HCT116 (cell line): ENCODE data around the gene GM2A. TPM values are rescaled to one million over a fixed set of nuclear protein-coding genes. Genes with fewer than 3 reads are reported as not detected.

ENCODE experiments used
- ATAC-seq: fragments of 200-7000 bp; cut with Tn5 transposase; 2 replicates; pipeline ENCODE4 v1.9.1; 2020; ENCODE audit warnings: mild to moderate bottlenecking, moderate library complexity
- Bru-seq: library from RNA; stranded (reverse); fragments of 400-500 nt; gene quantifications from one replicate; lab custom pipeline; 2021; lab: Mats Ljungman, UMichigan
- BruChase-seq, 2 experiments: library from RNA; stranded (reverse); fragments of 400-500 nt; gene quantifications; one replicate each; lab custom pipeline; 2021; lab: Mats Ljungman, UMichigan
- BruUV-seq: library from RNA; stranded (reverse); fragments of 400-500 nt; replicated peaks from 2 replicates; lab custom pipeline; 2021; lab: Mats Ljungman, UMichigan
- CTCF ChIA-PET: fragments of 300-600 bp; sonication (Branson Sonifier 250); formaldehyde crosslinking; loops from one replicate; lab custom pipeline; 2021; ENCODE audit warnings: antibody characterized with exemption; lab: Charles Lee
- POLR2A ChIA-PET: fragments of 300-600, 350-600 bp; sonication (Branson Sonifier 250); formaldehyde crosslinking; loops from one replicate; lab custom pipeline; 2021; ENCODE audit warnings: antibody characterized with exemption; lab: Charles Lee
- RAD21 ChIA-PET, 2 experiments: fragments of 300-600 bp; sonication (Branson Sonifier 250); formaldehyde crosslinking; loops; one replicate each; lab custom pipeline; 2023; ENCODE audit warnings: low total read pairs in 2 of 2; ENCODE audit not compliant: uncharacterized antibody in 2 of 2, unreplicated experiment in 2 of 2, low non-redundant PET in 1 of 2; lab: Charles Lee
- DNase-seq: peaks from one replicate; pipeline ENCODE4 v3.0.0-alpha.2; 2010; ENCODE audit warnings: low read depth, low spot score
- H2AFZ ChIP-seq: fragments of 200-600 bp; shearing (Covaris generic), sonication (generic); 2 replicates; pipeline ENCODE4 v1.6.1; 2017; ENCODE audit warnings: low read depth, mixed run types, mixed read lengths, antibody characterized with exemption, low read length; ENCODE audit not compliant: poor library complexity, severe bottlenecking
- H3K27ac ChIP-seq: 2 replicates; pipeline ENCODE4 v1.5.1; 2012; ENCODE audit warnings: low read depth, low read length
- H3K27me3 ChIP-seq: fragments of 200-600 bp; sonication (generic); 2 replicates; pipeline ENCODE4 v1.6.1; 2016; ENCODE audit warnings: mixed run types, low read length, mixed read lengths; ENCODE audit not compliant: insufficient read depth
- H3K36me3 ChIP-seq, 2 experiments: fragments of 200-500 bp in 1 of 2; fragments of 200-600 bp in 1 of 2; sonication (Bioruptor generic) in 1 of 2; sonication (generic) in 1 of 2; 2 replicates each; pipeline versions ENCODE4 v1.5.1 to v1.6.1; 2014 to 2016; ENCODE audit warnings: low read length in 2 of 2, inconsistent platforms in 1 of 2, mixed read lengths in 1 of 2, mixed run types in 1 of 2; ENCODE audit not compliant: insufficient read depth in 2 of 2, control insufficient read depth in 1 of 2
- H3K4me1 ChIP-seq, 2 experiments: fragments of 200-600 bp in 1 of 2; sonication (generic) in 1 of 2; 2 replicates each; pipeline versions ENCODE4 v1.5.1 to v1.6.1; 2012 to 2017; ENCODE audit warnings: low read length in 2 of 2, inconsistent platforms in 1 of 2, mild to moderate bottlenecking in 1 of 2, mixed read lengths in 1 of 2, mixed run types in 1 of 2, moderate library complexity in 1 of 2; ENCODE audit not compliant: insufficient read depth in 2 of 2, control insufficient read depth in 1 of 2
- H3K4me2 ChIP-seq: fragments of 200-600 bp; sonication (generic); 2 replicates; pipeline ENCODE4 v1.6.1; 2017; ENCODE audit warnings: mixed run types, low read length, mixed read lengths
- H3K4me3 ChIP-seq, 2 experiments: fragments of 200-600 bp in 1 of 2; sonication (generic) in 1 of 2; replicated peaks in 1 of 2; 2 replicates each; pipeline ENCODE4 v1.5.1; 2011 to 2016; ENCODE audit warnings: low read length in 2 of 2, control low read depth in 1 of 2, low read depth in 1 of 2, mild to moderate bottlenecking in 1 of 2, mixed read lengths in 1 of 2, mixed run types in 1 of 2
- H3K79me2 ChIP-seq: fragments of 200-600 bp; sonication (generic); 2 replicates; pipeline ENCODE4 v1.6.1; 2017; ENCODE audit warnings: mild to moderate bottlenecking, mixed run types, low read length, moderate library complexity, mixed read lengths; ENCODE audit not compliant: insufficient read depth
- H3K9ac ChIP-seq: fragments of 200-600 bp; sonication (generic); 2 replicates; pipeline ENCODE4 v1.6.1; 2016; ENCODE audit warnings: low read length, mixed read lengths
- H3K9me2 ChIP-seq: fragments of 200-600 bp; sonication (generic), shearing (Covaris generic); 2 replicates; pipeline ENCODE4 v1.6.1; 2017; ENCODE audit warnings: mixed run types, mild to moderate bottlenecking, moderate library complexity; ENCODE audit not compliant: insufficient read depth
- H3K9me3 ChIP-seq, 2 experiments: fragments of 200-500 bp in 1 of 2; fragments of 200-600 bp in 1 of 2; sonication (Bioruptor generic) in 1 of 2; sonication (generic) in 1 of 2; 2 replicates each; pipeline ENCODE4 v1.6.1; 2014 to 2017; ENCODE audit warnings: low read length in 2 of 2, mixed read lengths in 2 of 2, inconsistent platforms in 1 of 2, low read depth in 1 of 2, mild to moderate bottlenecking in 1 of 2, mixed run types in 1 of 2, moderate library complexity in 1 of 2; ENCODE audit not compliant: control insufficient read depth in 1 of 2, insufficient read depth in 1 of 2
- H4K20me1 ChIP-seq: fragments of 200-600 bp; sonication (generic), shearing (Covaris generic); 2 replicates; pipeline ENCODE4 v1.6.1; 2017; ENCODE audit warnings: mixed run types, mild to moderate bottlenecking, moderate library complexity; ENCODE audit not compliant: insufficient read depth
- ATF3 ChIP-seq: IDR thresholded peaks from 2 replicates; pipeline ENCODE4 v1.6.1; 2012
- CEBPB ChIP-seq: IDR thresholded peaks from 2 replicates; pipeline ENCODE4 v1.6.1; 2012; ENCODE audit warnings: low read depth
- CTCF ChIP-seq, 3 experiments: fragments of 200-600 bp in 1 of 3; sonication (generic) in 1 of 3; IDR thresholded peaks in 2 of 3; conservative IDR thresholded peaks in 1 of 3; 2 replicates each; pipeline ENCODE4 v1.5.1; 2012 to 2017; ENCODE audit warnings: low read depth in 2 of 3, low read length in 2 of 3, antibody characterized with exemption in 1 of 3, borderline replicate concordance in 1 of 3, control low read depth in 1 of 3, mild to moderate bottlenecking in 1 of 3, mixed read lengths in 1 of 3, mixed run types in 1 of 3, moderate library complexity in 1 of 3; ENCODE audit not compliant: insufficient read depth in 1 of 3
- EGR1 ChIP-seq: IDR thresholded peaks from 2 replicates; pipeline ENCODE4 v1.6.1; 2012; ENCODE audit warnings: low read depth
- FOSL1 ChIP-seq: IDR thresholded peaks from 2 replicates; pipeline ENCODE4 v1.6.1; 2012; ENCODE audit warnings: low read depth
- MAX ChIP-seq: IDR thresholded peaks from 2 replicates; pipeline ENCODE4 v1.6.1; 2012
- POLR2A ChIP-seq: IDR thresholded peaks from 2 replicates; pipeline ENCODE4 v1.7.0; 2011; ENCODE audit warnings: borderline replicate concordance; ENCODE audit not compliant: insufficient read depth, insufficient read length; ENCODE audit errors: extremely low read depth
- POLR2AphosphoS5 ChIP-seq: IDR thresholded peaks from 2 replicates; pipeline ENCODE4 v1.6.1; 2011; ENCODE audit warnings: mild to moderate bottlenecking, low read depth, low read length, moderate library complexity
- RAD21 ChIP-seq: IDR thresholded peaks from 2 replicates; pipeline ENCODE4 v1.6.1; 2012; ENCODE audit warnings: low read depth, mild to moderate bottlenecking
- REST ChIP-seq: IDR thresholded peaks from 2 replicates; pipeline ENCODE4 v1.6.1; 2012; ENCODE audit warnings: low read depth
- SIN3A ChIP-seq: IDR thresholded peaks from 2 replicates; pipeline ENCODE4 v1.6.1; 2012; ENCODE audit warnings: low read depth
- SP1 ChIP-seq: IDR thresholded peaks from 2 replicates; pipeline ENCODE4 v1.6.1; 2012; ENCODE audit warnings: low read depth
- SRF ChIP-seq: IDR thresholded peaks from 2 replicates; pipeline ENCODE4 v1.6.1; 2012; ENCODE audit warnings: low read depth
- TCF7L2 ChIP-seq: IDR thresholded peaks from 2 replicates; pipeline ENCODE4 v1.7.0; 2011; ENCODE audit warnings: borderline replicate concordance, inconsistent platforms; ENCODE audit not compliant: insufficient read depth, insufficient read length; ENCODE audit errors: extremely low read depth
- ZFX ChIP-seq: fragments of 450-650 bp; IDR thresholded peaks from 2 replicates; pipeline ENCODE4 v1.6.1; 2017
- ZNF274 ChIP-seq: fragments of 200-500 bp; sonication (Bioruptor generic); IDR thresholded peaks from 2 replicates; pipeline ENCODE4 v1.6.1; 2014; ENCODE audit warnings: mild to moderate bottlenecking, low read depth, low read length, inconsistent platforms
- intact Hi-C: fragments of 100-400 bp; cut with micrococcal nuclease; formaldehyde crosslinking; loops from 2 replicates; pipeline ENCODE4 v1.10.0; 2022
- long read RNA-seq: library from polyadenylated mRNA; unstranded; transcript quantifications from one replicate; pipeline ENCODE4 v2.0.0, GENCODE V29; 2021; ENCODE audit not compliant: unreplicated experiment
- polyA plus RNA-seq: library from polyadenylated mRNA; unstranded; fragments of >200 nt; gene quantifications from 2 replicates; pipeline ENCODE4 v1.2.1, GENCODE V29; 2012; ENCODE audit warnings: missing spikeins
- total RNA-seq: library from RNA; stranded (reverse); gene quantifications from one replicate; pipeline ENCODE4 v1.2.1, GENCODE V29; 2021; ENCODE audit not compliant: unreplicated experiment

The GM2A gene
- total RNA-seq (25.0 TPM), Bru-seq, nascent RNA (percentile 58 among the genes with signal in this experiment), BruChase-seq, experiment 1, labeled RNA remaining after a 6-hour chase (percentile 88 among the genes with signal in this experiment), BruChase-seq, experiment 2, labeled RNA remaining after a 2-hour chase (percentile 75 among the genes with signal in this experiment)
- 17.1 and 22.4 TPM in 2 replicates for polyA plus RNA-seq
- long read RNA-seq, partial matches to known transcripts: 23 of 29 reads
- long read RNA-seq, other reads (novel, unspliced or antisense): 2 of 29 reads

GRCh38 chr5:151252762-151253604, at the start of gene GM2A:
Gene GM2A, plus strand, starts transcription at chr5:151253185. Its CDS starts 32 bp downstream, at chr5:151253217.
- peak within 1 kb of the TSS; percentile 76 for H3K9ac ChIP-seq
- peak within 1 kb of the TSS; percentile 98 for H3K4me2 ChIP-seq
- TSS peak; percentile 75 for BruUV-seq
- no peaks in the 10 kb centered on the region for H3K27me3 ChIP-seq
- ATAC-seq: peak; percentile 98
- intact Hi-C loops: loop anchor here (10.0 kb wide), 1 partner anchor 492 kb away; no protein-coding TSS in a partner anchor
- RAD21 ChIA-PET: interaction anchor here (0.6 to 1.3 kb wide), 7 partner anchors 14 to 271 kb away, joined by 3 to 7 read pairs (median 4); partner anchors contain the start of gene CCDC69 (in 1 of the 2)
- H3K4me3 ChIP-seq: peak within 1 kb of the TSS; percentile 70 to 83
- peaks cover 3 to 34% of the 10 kb centered on the region in 2 experiments; a peak in 3 of 4 replicates for H3K4me1 ChIP-seq
- peak; percentile 71 for TF ChIP-seq CEBPB
- no peak for TF ChIP-seq ZNF274
- peak; percentile 54 for TF ChIP-seq TCF7L2
- peak; percentile 98 for TF ChIP-seq EGR1
- no peak for TF ChIP-seq FOSL1
- TF ChIP-seq CTCF (IDR thresholded peaks at IDR 0.05 in 2 of 3, conservative IDR thresholded peaks at IDR 0.05 in 1 of 3; ENCODE audit: borderline replicate concordance in 1 of 3, insufficient read depth in 1 of 3, low read depth in 2 of 3, low read length in 2 of 3): no peak
- no peak for TF ChIP-seq ATF3
- TF ChIP-seq SRF: no peak
- TF ChIP-seq POLR2A: peak; percentile 39
- no peak for TF ChIP-seq RAD21
- peak; percentile 95 for TF ChIP-seq MAX
- no peak for TF ChIP-seq SIN3A
- TF ChIP-seq POLR2AphosphoS5: peak; percentile 84
- TF ChIP-seq ZFX: no peak
- no peak for TF ChIP-seq REST
- TF ChIP-seq SP1: peak; percentile 87
- no peaks in the 10 kb centered on the region for H3K9me3 ChIP-seq
- peak; percentile 99 for DNase-seq
- POLR2A ChIA-PET: interaction anchor here (0.7 to 2.7 kb wide), 10 partner anchors 10 to 518 kb away, joined by 3 to 10 read pairs (median 4); partner anchors contain the start of genes CCDC69 and G3BP1
- no peaks in the 10 kb centered on the region for H3K36me3 ChIP-seq
- CTCF ChIA-PET: interaction anchor here (0.6 to 1.9 kb wide), 21 partner anchors 11 to 518 kb away, joined by 3 to 11 read pairs (median 4); partner anchors contain the start of gene CCDC69
- no peak within 1 kb of the TSS; the same call in 1 of the 2 replicates for H3K27ac ChIP-seq
- peak within 1 kb of the TSS; percentile 90 for H2AFZ ChIP-seq
- no peaks in the 10 kb centered on the region for H3K9me2 ChIP-seq
- no peaks in the 10 kb centered on the region for H4K20me1 ChIP-seq
- H3K79me2 ChIP-seq: no peaks in the 10 kb centered on the region
